CD4-positive, alpha-beta T cell treated with Interleukin-4 for 1 hour (primary cell): ENCODE measurements around the gene PHACTR3.
"Not testable (repeated sequence)": the region's sequence is repeated elsewhere in the genome, so short reads cannot be mapped to it uniquely, and the experiment has no call there.

Source experiments
- DNase-seq, 2 donors: peaks; one replicate each; pipeline ENCODE4 v3.0.0-alpha.2; 2020 to 2022

PHACTR3 gene

GRCh38 chr20:59603781-59604541 lies at the start of gene PHACTR3:
TSS of gene PHACTR3 (plus strand) at chr20:59604540. CDS start at chr20:59605015, 475 bp downstream.
- no peak for DNase-seq

DNA sequence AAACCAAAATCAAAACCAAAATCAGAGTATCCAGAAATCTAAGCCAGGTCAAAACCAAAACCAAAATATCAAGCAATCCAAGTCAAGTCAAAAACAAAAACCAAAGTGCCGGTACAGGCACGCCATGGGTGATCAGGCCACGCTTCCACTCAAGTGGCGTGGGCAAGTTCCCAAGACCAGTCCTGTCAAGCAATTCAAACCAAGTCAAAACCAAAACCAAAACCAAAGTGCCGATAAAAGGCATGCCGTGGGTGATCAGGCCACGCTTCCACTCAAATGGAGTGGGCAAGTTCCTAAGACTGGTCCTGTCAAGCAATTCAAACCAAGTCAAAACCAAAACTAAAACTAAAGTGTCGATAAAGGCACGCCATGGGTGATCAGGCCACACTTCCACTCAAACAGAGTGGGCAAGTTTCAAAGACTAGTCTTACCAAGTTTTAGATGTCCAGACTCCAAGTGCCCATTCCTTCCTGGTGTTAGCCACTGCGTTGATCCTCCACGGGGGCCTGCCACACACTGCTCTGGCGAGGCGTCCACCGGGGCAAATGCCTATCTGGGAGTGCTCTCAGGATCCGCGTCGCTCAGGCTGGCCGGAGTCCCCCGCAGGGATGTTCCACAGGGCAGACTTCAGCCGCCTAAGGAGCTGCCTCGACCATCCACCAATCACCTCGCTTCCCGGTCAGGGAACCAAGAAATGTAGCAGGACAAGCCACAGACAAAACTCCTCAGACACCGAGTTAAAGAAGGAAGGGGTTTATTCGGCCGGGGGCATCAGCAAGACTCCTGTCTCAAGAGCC lies 46.4 kb upstream of the PHACTR3 start:
- DNase-seq, result not testable (repeated sequence)

- DNase-seq, result no peak
Observed at GRCh38 chr20:59559024-59559817, 45.1 kb upstream of the PHACTR3 start.

GRCh38 chr20:59559863-59560262 lies 44.5 kb upstream of the PHACTR3 start:
- DNase-seq, result no peak

GRCh38 chr20:59560588-59561227 lies 43.6 kb upstream of the PHACTR3 start:
- DNase-seq, result no peak

- no peak for DNase-seq
Observed at GRCh38 chr20:59561228-59561605, 43.1 kb upstream of the PHACTR3 start.

DNA sequence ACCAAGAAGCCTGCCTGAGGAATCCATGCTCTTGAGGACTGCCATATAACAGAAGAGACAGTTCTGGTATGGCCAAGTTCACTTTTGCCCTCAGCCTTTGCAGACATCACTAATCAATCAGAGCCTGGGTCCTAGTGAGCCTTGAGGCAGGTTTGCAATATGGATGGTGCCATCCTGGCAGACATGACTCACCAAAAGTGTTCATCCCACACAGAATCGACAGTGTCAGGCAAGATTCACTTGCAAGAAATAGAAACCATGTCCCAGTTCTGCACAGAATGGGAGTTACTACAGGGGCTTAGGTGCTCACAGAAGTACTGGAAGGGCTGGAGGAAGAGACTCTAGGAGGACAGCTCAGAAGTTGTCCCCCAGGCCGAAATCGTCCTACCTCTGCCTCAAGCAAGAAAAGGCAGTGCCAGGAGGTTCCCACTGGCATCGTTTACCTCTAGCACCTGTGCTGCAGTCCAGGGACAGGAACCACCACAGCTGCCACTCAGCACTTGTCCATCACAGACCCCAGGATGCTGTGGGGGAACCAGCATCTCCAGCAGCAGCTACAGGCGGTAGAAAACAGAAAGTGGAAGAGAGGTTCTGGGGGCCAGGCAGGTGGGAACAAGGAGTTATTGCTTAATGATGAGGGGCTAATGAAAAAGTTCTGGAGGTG lies 42.6 kb upstream of the PHACTR3 start:
- no peak for DNase-seq

DNA sequence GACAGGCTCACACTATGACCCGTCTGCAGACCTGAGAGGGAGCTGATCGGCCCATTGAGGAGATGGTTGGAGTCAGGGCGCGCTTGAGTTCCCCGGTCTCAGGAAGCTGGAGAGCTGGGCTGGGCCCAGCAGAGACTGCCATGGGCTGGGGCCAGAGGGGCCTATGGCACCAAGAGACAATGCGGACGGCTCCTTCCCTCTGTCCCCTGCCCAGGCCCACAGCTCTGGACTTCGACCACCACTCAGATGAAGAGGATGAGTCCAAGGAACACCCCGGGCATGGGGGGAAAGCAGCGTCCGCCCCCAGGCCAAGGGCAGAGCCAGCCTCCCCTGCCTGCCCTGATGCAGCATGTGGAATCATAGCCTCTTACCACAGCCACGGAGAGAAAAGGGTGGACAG lies 40.2 kb upstream of the PHACTR3 start:
- no peak for DNase-seq

GRCh38 chr20:59564943-59565342 lies 39.4 kb upstream of the PHACTR3 start:
- no peak for DNase-seq

GRCh38 chr20:59565768-59566461 lies 38.4 kb upstream of the PHACTR3 start:
- no peak for DNase-seq

DNA sequence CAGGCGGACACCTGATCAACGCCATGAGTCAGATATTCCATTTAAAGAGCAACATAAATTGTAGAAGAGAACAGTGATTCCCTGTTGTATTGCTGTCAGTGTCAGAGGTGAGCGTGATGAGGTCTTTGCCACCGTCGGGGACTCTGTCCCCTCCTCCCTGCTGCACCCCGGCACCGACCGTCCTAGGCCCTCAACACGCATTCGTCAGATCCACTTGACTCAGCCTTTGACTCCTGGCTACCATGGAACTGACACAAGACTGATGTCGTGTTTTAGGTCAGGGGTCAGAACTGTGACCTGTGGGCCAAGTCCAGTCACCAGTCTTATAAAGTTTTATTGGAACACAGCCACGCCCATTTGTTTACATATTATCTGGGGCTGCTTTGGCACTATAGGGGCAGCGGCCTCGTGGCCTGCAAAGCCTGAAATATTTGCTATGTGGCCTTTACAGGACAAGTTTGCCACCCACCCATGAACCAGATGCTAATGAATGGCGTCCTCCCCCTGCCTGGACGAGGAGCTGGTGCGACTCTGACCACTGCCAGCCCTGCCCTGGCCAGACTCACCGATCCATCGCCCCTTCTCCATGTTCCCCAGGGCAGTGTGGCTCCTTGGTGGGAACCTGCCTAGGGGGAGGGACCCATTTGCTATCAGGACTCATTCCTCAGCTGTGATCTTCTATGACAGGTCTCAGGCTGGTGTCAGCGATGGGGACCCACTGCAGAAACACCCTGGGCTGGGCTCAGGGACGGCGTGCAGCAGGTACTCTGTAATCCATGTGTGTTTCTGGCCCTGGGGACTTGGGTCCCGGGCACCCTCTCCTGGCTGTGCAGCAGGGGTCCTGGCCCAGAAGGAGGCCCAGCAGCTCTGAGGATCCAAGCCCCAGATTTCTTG lies 37.5 kb upstream of the PHACTR3 start:
- no peak for DNase-seq

- DNase-seq, result no peak
Observed at GRCh38 chr20:59567585-59568508, 36.5 kb upstream of the PHACTR3 start.

GRCh38 chr20:59568509-59569024 lies 35.8 kb upstream of the PHACTR3 start:
- DNase-seq, result no peak

GRCh38 chr20:59569305-59569704 lies 35.0 kb upstream of the PHACTR3 start:
- no peak for DNase-seq

DNA sequence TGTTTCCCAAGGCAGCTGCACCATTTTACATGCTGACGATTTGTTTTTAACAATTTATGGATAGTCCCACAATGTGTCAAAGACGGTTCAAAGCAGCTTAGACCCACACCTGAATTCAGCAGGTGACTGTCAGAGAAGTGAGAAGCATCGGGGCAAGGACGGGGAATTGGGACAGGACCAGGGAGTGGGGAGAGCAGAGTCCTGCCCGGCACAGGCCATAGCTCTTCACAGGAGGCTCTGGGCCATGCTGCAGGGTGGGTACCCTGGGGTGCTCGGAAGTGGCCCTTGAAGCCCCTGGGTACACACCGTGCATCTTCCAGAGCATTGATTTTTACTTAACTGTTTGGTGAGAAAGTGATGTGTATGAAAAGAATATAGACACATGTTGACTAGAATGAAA lies 33.2 kb upstream of the PHACTR3 start:
- DNase-seq, result no peak

- peak; percentile 48 to 49 for DNase-seq
Observed at GRCh38 chr20:59571551-59572314, 32.6 kb upstream of the PHACTR3 start.

DNA sequence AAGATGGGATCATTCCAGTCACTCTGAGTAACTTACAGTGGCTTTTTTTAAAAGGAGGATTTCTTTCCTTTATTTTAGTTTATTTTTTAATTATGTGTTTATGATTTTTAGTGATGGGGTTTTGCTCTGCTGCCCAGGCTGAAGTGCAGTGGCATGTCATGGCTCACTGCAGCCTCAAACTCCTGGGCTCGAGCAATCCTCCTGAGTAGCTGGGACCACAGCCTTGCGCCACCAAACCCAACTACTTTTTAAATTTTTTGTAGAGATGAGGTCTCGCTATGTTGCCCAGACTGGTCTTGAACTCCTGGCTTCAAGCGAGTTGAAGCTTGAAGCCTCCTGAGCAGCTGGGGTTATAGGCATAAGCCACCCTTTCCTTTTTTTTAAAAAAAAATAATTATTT lies 31.8 kb upstream of the PHACTR3 start:
- DNase-seq, result no peak

GRCh38 chr20:59573837-59574236 lies 30.5 kb upstream of the PHACTR3 start:
- DNase-seq, result no peak
